GM23338 (cell line): ENCODE measurements around the gene DAB1.

ENCODE experiments used
- EZH2 ChIP-seq: fragments of 200-600 bp; sonication (generic); IDR thresholded peaks from one replicate; pipeline ENCODE4 v1.8.0; 2017; ENCODE audit warnings: antibody characterized with exemption, mild to moderate bottlenecking, low read depth; ENCODE audit not compliant: unreplicated experiment
- STAT1 ChIP-seq: IDR thresholded peaks from one replicate; pipeline ENCODE4 v1.6.1; 2016; ENCODE audit warnings: antibody characterized with exemption; ENCODE audit not compliant: unreplicated experiment

- no peak for TF ChIP-seq STAT1
- TF ChIP-seq EZH2 = no peak
These were observed 445.0 kb downstream of the DAB1 start for GRCh38 chr1:56978819-56979218.
